ENCODE measurements around the gene SPINK5. TPM values are rescaled to one million over a fixed set of nuclear protein-coding genes. Genes with fewer than 3 reads are reported as not detected.

SPINK5 gene
- polyA plus RNA-seq, 1 donor from 2014 or later, result 1.8 TPM

DNA sequence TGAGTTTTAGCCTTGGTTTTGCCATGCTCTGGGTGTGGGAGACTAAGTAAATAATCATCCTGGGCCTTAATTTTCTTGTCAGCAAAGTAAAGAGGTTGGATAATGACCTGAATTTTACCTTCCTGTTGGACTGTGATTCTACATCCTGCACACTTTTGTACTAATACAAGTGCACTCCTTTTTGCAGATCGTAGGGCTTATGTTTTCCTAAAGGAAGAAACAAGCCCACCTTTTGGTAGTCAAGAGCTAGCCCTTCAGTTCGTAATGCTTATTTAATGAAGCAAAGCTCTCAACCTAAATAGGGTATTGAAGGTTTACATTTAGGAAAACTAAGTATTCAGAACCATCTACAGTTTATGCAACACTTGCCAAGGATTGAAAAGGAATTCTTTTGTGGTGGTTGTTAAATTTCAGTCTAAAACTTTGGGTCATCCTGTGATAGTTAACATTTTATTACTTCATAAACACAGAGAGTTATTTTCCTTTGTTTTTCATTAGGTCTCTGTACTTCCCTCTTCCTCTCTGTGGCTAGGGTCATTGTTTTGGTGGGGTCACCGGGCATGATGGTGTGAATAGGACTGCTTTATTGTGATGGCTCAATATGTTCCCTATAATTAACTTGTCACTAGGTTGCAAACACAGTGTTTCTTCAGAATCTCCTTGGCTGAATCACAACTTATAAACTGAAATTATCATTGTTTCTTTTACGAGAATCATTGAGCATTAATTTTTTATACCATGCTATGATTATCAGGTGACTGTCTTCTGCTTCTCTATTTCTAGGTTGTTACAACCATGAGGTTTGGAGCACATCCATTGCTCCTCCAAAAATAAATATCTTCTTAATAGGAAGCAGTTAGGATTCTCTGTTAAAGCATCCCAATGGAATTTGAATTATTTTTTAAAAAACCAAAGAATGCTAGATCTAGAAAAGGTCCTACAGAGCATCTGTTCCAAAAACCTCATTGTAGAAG is 28.5 kb downstream of the SPINK5 start:
- Histone ChIP-seq H3K36me3 (ENCODE audit: insufficient read depth, low read length) (no peaks in the 10 kb centered on the region), H3K9me2 (ENCODE audit: insufficient read depth, low read length) (no peaks in the 10 kb centered on the region), H3K4me2 (ENCODE audit: low read length) (no peak overlapping the region), H3K79me2 (replicated peaks; ENCODE audit: insufficient read depth, low read length) (no peaks in the 10 kb centered on the region), H4K20me1 (ENCODE audit: insufficient read depth) (no peaks in the 10 kb centered on the region), H3F3A (ENCODE audit: insufficient read depth, low read length, poor library complexity, severe bottlenecking) (peaks cover 4% of the 10 kb centered on the region), H3K9me3 (ENCODE audit: low read length) (no peaks in the 10 kb centered on the region), H3K27me3 (ENCODE audit: insufficient read depth, low read depth, low read length) (no peaks in the 10 kb centered on the region), H2AFZ (ENCODE audit: low read depth, low read length) (no peak overlapping the region), H3K9ac (ENCODE audit: low read length) (no peak overlapping the region), H3K27ac (ENCODE audit: low read length) (no peak overlapping the region), H3K4me3 (ENCODE audit: low read length) (no peak overlapping the region)
- TF ChIP-seq TAF1 (IDR thresholded peaks at IDR 0.05; ENCODE audit: low read depth), result no peak
- no peak for TF ChIP-seq RAD21 (conservative IDR thresholded peaks at IDR 0.05)
- TF ChIP-seq SMC3 (conservative IDR thresholded peaks at IDR 0.05; ENCODE audit: poor library complexity), result no peak
- TF ChIP-seq MXI1 (conservative IDR thresholded peaks at IDR 0.05; ENCODE audit: poor library complexity, severe bottlenecking), result no peak
- TF ChIP-seq, protein P1, sequence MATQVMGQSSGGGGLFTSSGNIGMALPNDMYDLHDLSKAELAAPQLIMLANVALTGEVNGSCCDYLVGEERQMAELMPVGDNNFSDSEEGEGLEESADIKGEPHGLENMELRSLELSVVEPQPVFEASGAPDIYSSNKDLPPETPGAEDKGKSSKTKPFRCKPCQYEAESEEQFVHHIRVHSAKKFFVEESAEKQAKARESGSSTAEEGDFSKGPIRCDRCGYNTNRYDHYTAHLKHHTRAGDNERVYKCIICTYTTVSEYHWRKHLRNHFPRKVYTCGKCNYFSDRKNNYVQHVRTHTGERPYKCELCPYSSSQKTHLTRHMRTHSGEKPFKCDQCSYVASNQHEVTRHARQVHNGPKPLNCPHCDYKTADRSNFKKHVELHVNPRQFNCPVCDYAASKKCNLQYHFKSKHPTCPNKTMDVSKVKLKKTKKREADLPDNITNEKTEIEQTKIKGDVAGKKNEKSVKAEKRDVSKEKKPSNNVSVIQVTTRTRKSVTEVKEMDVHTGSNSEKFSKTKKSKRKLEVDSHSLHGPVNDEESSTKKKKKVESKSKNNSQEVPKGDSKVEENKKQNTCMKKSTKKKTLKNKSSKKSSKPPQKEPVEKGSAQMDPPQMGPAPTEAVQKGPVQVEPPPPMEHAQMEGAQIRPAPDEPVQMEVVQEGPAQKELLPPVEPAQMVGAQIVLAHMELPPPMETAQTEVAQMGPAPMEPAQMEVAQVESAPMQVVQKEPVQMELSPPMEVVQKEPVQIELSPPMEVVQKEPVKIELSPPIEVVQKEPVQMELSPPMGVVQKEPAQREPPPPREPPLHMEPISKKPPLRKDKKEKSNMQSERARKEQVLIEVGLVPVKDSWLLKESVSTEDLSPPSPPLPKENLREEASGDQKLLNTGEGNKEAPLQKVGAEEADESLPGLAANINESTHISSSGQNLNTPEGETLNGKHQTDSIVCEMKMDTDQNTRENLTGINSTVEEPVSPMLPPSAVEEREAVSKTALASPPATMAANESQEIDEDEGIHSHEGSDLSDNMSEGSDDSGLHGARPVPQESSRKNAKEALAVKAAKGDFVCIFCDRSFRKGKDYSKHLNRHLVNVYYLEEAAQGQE (IDR thresholded peaks at IDR 0.05; ENCODE audit: borderline replicate concordance), result no peak
- no peak for TF ChIP-seq EZH2 (IDR thresholded peaks at IDR 0.05; ENCODE audit: borderline replicate concordance, insufficient read depth, low read length, poor library complexity, severe bottlenecking)
- TF ChIP-seq, protein P2, sequence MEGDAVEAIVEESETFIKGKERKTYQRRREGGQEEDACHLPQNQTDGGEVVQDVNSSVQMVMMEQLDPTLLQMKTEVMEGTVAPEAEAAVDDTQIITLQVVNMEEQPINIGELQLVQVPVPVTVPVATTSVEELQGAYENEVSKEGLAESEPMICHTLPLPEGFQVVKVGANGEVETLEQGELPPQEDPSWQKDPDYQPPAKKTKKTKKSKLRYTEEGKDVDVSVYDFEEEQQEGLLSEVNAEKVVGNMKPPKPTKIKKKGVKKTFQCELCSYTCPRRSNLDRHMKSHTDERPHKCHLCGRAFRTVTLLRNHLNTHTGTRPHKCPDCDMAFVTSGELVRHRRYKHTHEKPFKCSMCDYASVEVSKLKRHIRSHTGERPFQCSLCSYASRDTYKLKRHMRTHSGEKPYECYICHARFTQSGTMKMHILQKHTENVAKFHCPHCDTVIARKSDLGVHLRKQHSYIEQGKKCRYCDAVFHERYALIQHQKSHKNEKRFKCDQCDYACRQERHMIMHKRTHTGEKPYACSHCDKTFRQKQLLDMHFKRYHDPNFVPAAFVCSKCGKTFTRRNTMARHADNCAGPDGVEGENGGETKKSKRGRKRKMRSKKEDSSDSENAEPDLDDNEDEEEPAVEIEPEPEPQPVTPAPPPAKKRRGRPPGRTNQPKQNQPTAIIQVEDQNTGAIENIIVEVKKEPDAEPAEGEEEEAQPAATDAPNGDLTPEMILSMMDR (IDR thresholded peaks at IDR 0.05; ENCODE audit: poor library complexity, severe bottlenecking), result no peak
- no peak for TF ChIP-seq POLR2AphosphoS5 (IDR thresholded peaks at IDR 0.05)
- no peak for TF ChIP-seq EP300 (conservative IDR thresholded peaks at IDR 0.05; ENCODE audit: poor library complexity, severe bottlenecking)

DNA sequence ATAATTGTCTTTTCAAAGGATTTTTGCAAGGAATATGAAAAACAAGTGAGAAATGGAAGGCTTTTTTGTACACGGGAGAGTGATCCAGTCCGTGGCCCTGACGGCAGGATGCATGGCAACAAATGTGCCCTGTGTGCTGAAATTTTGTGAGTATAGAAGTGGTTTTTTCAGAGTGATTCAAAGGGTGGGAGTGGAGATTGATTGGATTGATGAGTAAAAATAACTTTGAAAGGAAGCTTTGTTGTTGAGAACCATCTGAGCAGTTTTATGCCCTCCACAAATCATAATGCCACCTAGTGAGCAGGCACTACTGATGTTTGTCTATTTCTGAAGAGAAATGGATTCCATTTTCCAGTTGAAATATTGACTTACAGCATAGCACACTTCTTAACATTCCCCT is 30.6 kb downstream of the SPINK5 start:
- Histone ChIP-seq H3K4me3 (ENCODE audit: low read length) (no peak overlapping the region), H3F3A (ENCODE audit: insufficient read depth, low read length, poor library complexity, severe bottlenecking) (peaks cover 4% of the 10 kb centered on the region), H3K9ac (ENCODE audit: low read length) (no peak overlapping the region), H3K9me2 (ENCODE audit: insufficient read depth, low read length) (no peaks in the 10 kb centered on the region), H3K4me2 (ENCODE audit: low read length) (no peak overlapping the region), H3K9me3 (ENCODE audit: low read length) (no peaks in the 10 kb centered on the region), H3K79me2 (replicated peaks; ENCODE audit: insufficient read depth, low read length) (no peaks in the 10 kb centered on the region), H3K36me3 (ENCODE audit: insufficient read depth, low read length) (no peaks in the 10 kb centered on the region), H3K27ac (ENCODE audit: low read length) (no peak overlapping the region), H3K27me3 (ENCODE audit: insufficient read depth, low read depth, low read length) (no peaks in the 10 kb centered on the region), H2AFZ (ENCODE audit: low read depth, low read length) (no peak overlapping the region), H4K20me1 (ENCODE audit: insufficient read depth) (no peaks in the 10 kb centered on the region)
- no peak for TF ChIP-seq EZH2 (IDR thresholded peaks at IDR 0.05; ENCODE audit: borderline replicate concordance, insufficient read depth, low read length, poor library complexity, severe bottlenecking)
- TF ChIP-seq SMC3 (conservative IDR thresholded peaks at IDR 0.05; ENCODE audit: poor library complexity), result no peak
- TF ChIP-seq RAD21 (conservative IDR thresholded peaks at IDR 0.05), result no peak
- TF ChIP-seq, protein P1 (IDR thresholded peaks at IDR 0.05; ENCODE audit: borderline replicate concordance), result no peak
- no peak for TF ChIP-seq POLR2AphosphoS5 (IDR thresholded peaks at IDR 0.05)
- TF ChIP-seq, protein P2 (IDR thresholded peaks at IDR 0.05; ENCODE audit: poor library complexity, severe bottlenecking), result no peak
- TF ChIP-seq EP300 (conservative IDR thresholded peaks at IDR 0.05; ENCODE audit: poor library complexity, severe bottlenecking), result no peak
- no peak for TF ChIP-seq TAF1 (IDR thresholded peaks at IDR 0.05; ENCODE audit: low read depth)
- no peak for TF ChIP-seq MXI1 (conservative IDR thresholded peaks at IDR 0.05; ENCODE audit: poor library complexity, severe bottlenecking)

Data from neural cell (in vitro differentiated cells).